OCI-LY3 (cell line): ENCODE data around the gene SYCN.

Experiments
- CTCF ChIP-seq: fragments of 200-600, 300-600 bp; sonication (generic); IDR thresholded peaks from 2 replicates; pipeline ENCODE4 v1.5.1; 2014; ENCODE audit warnings: antibody characterized with exemption, low read length, low read depth
- EZH2phosphoT487 ChIP-seq: fragments of 200-600 bp; shearing (Covaris generic); IDR thresholded peaks from 2 replicates; pipeline ENCODE4 v1.6.1; 2018; ENCODE audit warnings: antibody characterized with exemption, mixed run types, low read depth

GRCh38 chr19:39157275-39157996 is 46.6 kb downstream of the SYCN start:
- no peak for TF ChIP-seq CTCF
- no peak for TF ChIP-seq EZH2phosphoT487
